ENCODE data around the gene AHRR. TPM values are rescaled to one million over a fixed set of nuclear protein-coding genes. Genes with fewer than 3 reads are reported as not detected.
"Not testable (repeated sequence)": the region's sequence is repeated elsewhere in the genome, so short reads cannot be mapped to it uniquely, and the experiment has no call there.

Gene AHRR
- total RNA-seq, 2 experiments from 2014 or later = 2.2 to 3.4 TPM

DNA sequence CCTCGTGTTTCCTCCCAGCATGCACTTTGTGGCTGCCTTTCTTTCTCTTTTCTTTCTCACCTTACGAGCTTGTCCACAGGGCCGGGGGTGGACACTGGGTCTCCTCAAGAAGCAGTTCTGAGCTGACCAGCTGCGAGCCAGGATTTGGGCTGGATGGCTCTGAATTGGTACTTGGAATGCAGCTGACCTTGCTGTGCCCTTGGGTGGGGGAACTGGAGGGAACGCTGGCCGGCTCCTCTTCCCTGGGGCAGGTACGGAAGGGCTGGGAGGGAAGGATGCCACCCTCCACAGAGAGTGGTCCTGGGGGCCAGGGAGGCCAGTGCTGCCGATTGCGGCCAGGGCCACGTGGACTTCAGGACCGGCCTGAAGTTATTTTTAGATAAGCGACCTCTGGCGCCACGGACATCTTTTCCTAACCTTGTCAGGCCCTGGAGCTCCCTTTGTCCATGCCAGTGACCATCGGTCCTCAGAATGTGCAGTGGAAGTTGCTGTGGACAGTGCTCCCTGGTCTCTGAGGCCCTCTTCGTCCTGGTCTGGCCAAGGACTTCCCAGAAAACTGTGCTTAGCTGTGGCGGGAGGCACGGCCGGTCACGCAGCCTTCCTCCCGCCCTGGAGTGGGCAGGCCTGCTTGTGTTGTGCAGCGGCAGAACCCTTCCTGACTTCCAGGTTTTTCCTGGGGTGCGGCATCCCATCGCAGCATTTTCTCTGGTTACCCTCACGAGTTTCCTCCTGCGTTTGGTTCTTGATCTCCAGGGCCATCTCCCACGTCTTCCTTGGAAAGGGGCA is 13.5 kb upstream of the AHRR start:
- Histone ChIP-seq H3K4me1 (ENCODE audit: insufficient read depth, low read length, poor library complexity, severe bottlenecking) (no peaks in the 10 kb centered on the region), H3K4me2 (ENCODE audit: low read length) (no peak overlapping the region), H3K36me3 (ENCODE audit: insufficient read depth, low read length) (peaks cover 30% of the 10 kb centered on the region; the same call in 1 of the 2 replicates), H4K20me1 (ENCODE audit: insufficient read depth, low read length) (peaks cover 4% of the 10 kb centered on the region; the same call in 1 of the 2 replicates), H3K9me2 (ENCODE audit: insufficient read depth, low read length) (no peaks in the 10 kb centered on the region), H3K27ac (ENCODE audit: low read depth, low read length, poor library complexity, severe bottlenecking) (no peak overlapping the region), H3K4me3 (ENCODE audit: low read depth, low read length, poor library complexity, severe bottlenecking) (no peak overlapping the region), H3K79me2 (ENCODE audit: insufficient read depth, low read depth, low read length) (no peaks in the 10 kb centered on the region; the same call in 1 of the 2 replicates), H2AFZ (ENCODE audit: low read length) (no peak overlapping the region), H3K9me3 (ENCODE audit: low read length) (no peaks in the 10 kb centered on the region)
- TF ChIP-seq, protein P1, sequence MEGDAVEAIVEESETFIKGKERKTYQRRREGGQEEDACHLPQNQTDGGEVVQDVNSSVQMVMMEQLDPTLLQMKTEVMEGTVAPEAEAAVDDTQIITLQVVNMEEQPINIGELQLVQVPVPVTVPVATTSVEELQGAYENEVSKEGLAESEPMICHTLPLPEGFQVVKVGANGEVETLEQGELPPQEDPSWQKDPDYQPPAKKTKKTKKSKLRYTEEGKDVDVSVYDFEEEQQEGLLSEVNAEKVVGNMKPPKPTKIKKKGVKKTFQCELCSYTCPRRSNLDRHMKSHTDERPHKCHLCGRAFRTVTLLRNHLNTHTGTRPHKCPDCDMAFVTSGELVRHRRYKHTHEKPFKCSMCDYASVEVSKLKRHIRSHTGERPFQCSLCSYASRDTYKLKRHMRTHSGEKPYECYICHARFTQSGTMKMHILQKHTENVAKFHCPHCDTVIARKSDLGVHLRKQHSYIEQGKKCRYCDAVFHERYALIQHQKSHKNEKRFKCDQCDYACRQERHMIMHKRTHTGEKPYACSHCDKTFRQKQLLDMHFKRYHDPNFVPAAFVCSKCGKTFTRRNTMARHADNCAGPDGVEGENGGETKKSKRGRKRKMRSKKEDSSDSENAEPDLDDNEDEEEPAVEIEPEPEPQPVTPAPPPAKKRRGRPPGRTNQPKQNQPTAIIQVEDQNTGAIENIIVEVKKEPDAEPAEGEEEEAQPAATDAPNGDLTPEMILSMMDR (conservative IDR thresholded peaks at IDR 0.05; ENCODE audit: low read length) = no peak
- no peak for TF ChIP-seq EZH2phosphoT487 (IDR thresholded peaks at IDR 0.05; ENCODE audit: borderline replicate concordance, low read depth, low read length)
- intact Hi-C loops (cut with micrococcal nuclease; ENCODE audit: unreplicated experiment) = no loop called here
- POLR2A ChIA-PET = no interaction called here
- BruUV-seq (replicated peaks) = no TSS peak
- DNase-seq (ENCODE audit: low spot score) = no peak
- CTCF ChIA-PET (ENCODE audit: unreplicated experiment) = no interaction called here

DNA sequence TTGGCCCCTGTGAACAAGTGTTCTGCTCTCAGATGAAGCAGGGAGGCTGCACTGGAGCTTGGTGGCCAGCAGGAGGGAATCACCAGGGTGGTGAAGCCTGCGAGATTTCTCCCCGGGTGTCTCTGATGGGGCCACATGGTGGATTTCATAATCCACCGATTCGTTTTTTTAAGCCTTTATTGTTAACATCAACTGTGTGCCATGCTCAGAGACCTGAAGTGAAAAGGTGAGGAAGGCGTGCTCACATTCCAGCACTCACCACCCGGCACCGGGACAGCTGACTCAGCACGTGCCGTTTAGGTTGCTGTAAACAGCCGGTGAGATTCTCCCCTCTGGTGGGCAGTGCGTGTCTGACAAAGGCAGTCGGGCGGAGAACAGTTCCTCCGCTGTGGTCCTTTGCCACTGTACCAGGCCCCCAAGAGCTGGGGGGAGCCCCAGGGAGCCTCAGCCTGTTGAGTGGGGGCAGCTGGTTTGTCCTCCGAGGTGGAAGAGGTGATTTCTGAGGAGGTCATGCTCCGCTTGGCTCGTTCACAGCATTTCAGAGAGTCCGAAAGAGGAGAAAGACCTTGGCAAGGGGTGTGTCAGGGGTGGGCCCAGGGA is 12.7 kb upstream of the AHRR start:
- peaks cover 30% of the 10 kb centered on the region; the same call in 1 of the 2 replicates for H3K36me3 ChIP-seq (ENCODE audit: insufficient read depth, low read length)
- no peaks in the 10 kb centered on the region; the same call in 1 of the 2 replicates for H3K79me2 ChIP-seq (ENCODE audit: insufficient read depth, low read depth, low read length)
- no TSS peak for BruUV-seq (replicated peaks)
- H3K9me3 ChIP-seq (ENCODE audit: low read length) = no peaks in the 10 kb centered on the region
- no peaks in the 10 kb centered on the region for H3K9me2 ChIP-seq (ENCODE audit: insufficient read depth, low read length)
- no peaks in the 10 kb centered on the region for H3K4me1 ChIP-seq (ENCODE audit: insufficient read depth, low read length, poor library complexity, severe bottlenecking)
- H3K4me3 ChIP-seq (ENCODE audit: low read depth, low read length, poor library complexity, severe bottlenecking) = no peak overlapping the region
- intact Hi-C loops (cut with micrococcal nuclease; ENCODE audit: unreplicated experiment) = no loop called here
- ChIA-PET CTCF (ENCODE audit: unreplicated experiment) (no interaction called here), POLR2A (no interaction called here)
- no peak overlapping the region for H2AFZ ChIP-seq (ENCODE audit: low read length)
- no peak for DNase-seq (ENCODE audit: low spot score)
- no peak overlapping the region for H3K4me2 ChIP-seq (ENCODE audit: low read length)
- no peak overlapping the region for H3K27ac ChIP-seq (ENCODE audit: low read depth, low read length, poor library complexity, severe bottlenecking)
- TF ChIP-seq, protein P1 (conservative IDR thresholded peaks at IDR 0.05; ENCODE audit: low read length) = no peak
- TF ChIP-seq EZH2phosphoT487 (IDR thresholded peaks at IDR 0.05; ENCODE audit: borderline replicate concordance, low read depth, low read length) = no peak
- H4K20me1 ChIP-seq (ENCODE audit: insufficient read depth, low read length) = peaks cover 4% of the 10 kb centered on the region; the same call in 1 of the 2 replicates

DNA sequence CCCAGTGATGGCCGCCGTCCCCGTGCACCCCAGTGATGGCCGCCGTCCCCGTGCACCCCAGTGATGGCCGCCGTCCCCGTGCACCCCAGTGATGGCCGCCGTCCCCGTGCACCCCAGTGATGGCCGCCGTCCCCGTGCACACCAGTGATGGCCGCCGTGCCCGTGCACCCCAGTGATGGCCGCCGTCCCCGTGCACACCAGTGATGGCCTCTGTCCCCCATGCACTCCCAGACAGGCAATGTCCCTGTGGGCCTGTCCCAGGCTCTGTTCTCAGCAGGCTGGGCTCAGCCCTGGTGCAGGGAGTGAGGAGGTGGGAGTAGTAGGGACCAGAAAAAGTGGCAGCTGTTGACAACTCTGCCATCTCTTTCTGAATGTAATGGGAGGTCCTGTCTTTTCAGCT is 11.7 kb upstream of the AHRR start:
- H2AFZ ChIP-seq (ENCODE audit: low read length); intact Hi-C loops (cut with micrococcal nuclease; ENCODE audit: unreplicated experiment); POLR2A ChIA-PET; H3K79me2 ChIP-seq (ENCODE audit: insufficient read depth, low read depth, low read length); H3K9me2 ChIP-seq (ENCODE audit: insufficient read depth, low read length); H3K4me3 ChIP-seq (ENCODE audit: low read depth, low read length, poor library complexity, severe bottlenecking); H4K20me1 ChIP-seq (ENCODE audit: insufficient read depth, low read length); H3K4me1 ChIP-seq (ENCODE audit: insufficient read depth, low read length, poor library complexity, severe bottlenecking); H3K9me3 ChIP-seq (ENCODE audit: low read length); CTCF ChIA-PET (ENCODE audit: unreplicated experiment); DNase-seq (ENCODE audit: low spot score); H3K4me2 ChIP-seq (ENCODE audit: low read length); H3K27ac ChIP-seq (ENCODE audit: low read depth, low read length, poor library complexity, severe bottlenecking); BruUV-seq (replicated peaks): not testable (repeated sequence)
- H3K36me3 ChIP-seq (ENCODE audit: insufficient read depth, low read length) = peaks cover 36% of the 10 kb centered on the region; the same call in 1 of the 2 replicates

Data from OCI-LY7 (cell line).